ENCODE data around the gene IL9. TPM values are rescaled to one million over a fixed set of nuclear protein-coding genes. Genes with fewer than 3 reads are reported as not detected.

The IL9 gene
- total and polyA plus RNA-seq, 2 experiments from 2014 or later = not detected

GRCh38 chr5:135900276-135900675 is 4.6 kb upstream of the IL9 start:
- Histone ChIP-seq H2AFZ (no peak overlapping the region), H3K9me3 (ENCODE audit: low read depth) (no peaks in the 10 kb centered on the region), H3K9ac (no peak overlapping the region), H3K27me3 (replicated peaks; ENCODE audit: insufficient read depth) (peaks cover 4% of the 10 kb centered on the region; the same call in 1 of the 2 replicates), H3K79me2 (ENCODE audit: insufficient read depth) (no peaks in the 10 kb centered on the region), H3K36me3 (ENCODE audit: low read depth) (no peaks in the 10 kb centered on the region), H3K4me1 (ENCODE audit: insufficient read depth) (no peaks in the 10 kb centered on the region), H3K4me3 (no peak overlapping the region), H3K4me2 (ENCODE audit: unreplicated experiment) (no peak overlapping the region), H3K9me2 (ENCODE audit: insufficient read depth) (no peaks in the 10 kb centered on the region), H4K20me1 (ENCODE audit: insufficient read depth) (no peaks in the 10 kb centered on the region), H3K27ac (no peak overlapping the region), H3F3A (ENCODE audit: insufficient read depth) (no peaks in the 10 kb centered on the region)
- 68 to 71% methylated on average over 3 of the region's 3 CpGs for WGBS, 2 experiments (ENCODE audit: low coverage in 1 of 2, low lambda C conversion rate in 2 of 2, missing lambda C conversion rate in 2 of 2)
- in situ Hi-C loops (cut with MboI) = no loop called here
- DNase-seq = no peak
- TF ChIP-seq EZH2phosphoT487 (IDR thresholded peaks at IDR 0.05; ENCODE audit: insufficient read depth, low read depth) = no peak
- no peak for TF ChIP-seq EZH2 (IDR thresholded peaks at IDR 0.05; ENCODE audit: insufficient read depth, poor library complexity, severe bottlenecking)

GRCh38 chr5:135898651-135899050 is 3.0 kb upstream of the IL9 start:
- Histone ChIP-seq H3K4me1 (ENCODE audit: insufficient read depth) (no peaks in the 10 kb centered on the region), H3K27ac (no peak overlapping the region), H3K36me3 (ENCODE audit: low read depth) (no peaks in the 10 kb centered on the region), H3F3A (ENCODE audit: insufficient read depth) (no peaks in the 10 kb centered on the region), H2AFZ (no peak overlapping the region), H3K4me3 (no peak overlapping the region), H3K9me2 (ENCODE audit: insufficient read depth) (no peaks in the 10 kb centered on the region), H4K20me1 (ENCODE audit: insufficient read depth) (no peaks in the 10 kb centered on the region), H3K9ac (no peak overlapping the region), H3K27me3 (replicated peaks; ENCODE audit: insufficient read depth) (peaks cover 4% of the 10 kb centered on the region; the same call in 1 of the 2 replicates), H3K79me2 (ENCODE audit: insufficient read depth) (no peaks in the 10 kb centered on the region), H3K9me3 (ENCODE audit: low read depth) (no peaks in the 10 kb centered on the region), H3K4me2 (ENCODE audit: unreplicated experiment) (no peak overlapping the region)
- no peak for DNase-seq
- in situ Hi-C loops (cut with MboI) = loop anchor here (10.0 to 25.0 kb wide), 2 partner anchors 186 to 864 kb away; no protein-coding TSS in a partner anchor
- 63 to 64% methylated on average over 6 of the region's 6 CpGs for WGBS, 2 experiments (ENCODE audit: low coverage in 1 of 2, low lambda C conversion rate in 2 of 2, missing lambda C conversion rate in 2 of 2)
- TF ChIP-seq EZH2 (IDR thresholded peaks at IDR 0.05; ENCODE audit: insufficient read depth, poor library complexity, severe bottlenecking) (no peak), EZH2phosphoT487 (IDR thresholded peaks at IDR 0.05; ENCODE audit: insufficient read depth, low read depth) (no peak)

GRCh38 chr5:135894789-135895188 is 852 bp downstream of the IL9 start:
- no peak overlapping the region for H3K4me3 ChIP-seq
- no peak overlapping the region for H3K4me2 ChIP-seq (ENCODE audit: unreplicated experiment)
- in situ Hi-C loops (cut with MboI) = loop anchor here (10.0 to 25.0 kb wide), 2 partner anchors 190 to 868 kb away; no protein-coding TSS in a partner anchor
- H3K9me2 ChIP-seq (ENCODE audit: insufficient read depth) = no peaks in the 10 kb centered on the region
- H4K20me1 ChIP-seq (ENCODE audit: insufficient read depth) = no peaks in the 10 kb centered on the region
- H3K27ac ChIP-seq = no peak overlapping the region
- no peak for DNase-seq
- peaks cover 4% of the 10 kb centered on the region; the same call in 1 of the 2 replicates for H3K27me3 ChIP-seq (replicated peaks; ENCODE audit: insufficient read depth)
- H3F3A ChIP-seq (ENCODE audit: insufficient read depth) = no peaks in the 10 kb centered on the region
- H3K9me3 ChIP-seq (ENCODE audit: low read depth) = no peaks in the 10 kb centered on the region
- TF ChIP-seq EZH2phosphoT487 (IDR thresholded peaks at IDR 0.05; ENCODE audit: insufficient read depth, low read depth) (no peak), EZH2 (IDR thresholded peaks at IDR 0.05; ENCODE audit: insufficient read depth, poor library complexity, severe bottlenecking) (no peak)
- no peak overlapping the region for H3K9ac ChIP-seq
- H3K36me3 ChIP-seq (ENCODE audit: low read depth) = no peaks in the 10 kb centered on the region
- H3K4me1 ChIP-seq (ENCODE audit: insufficient read depth) = no peaks in the 10 kb centered on the region
- no peak overlapping the region for H2AFZ ChIP-seq
- 96 to 100% methylated on average over 2 of the region's 2 CpGs for WGBS, 2 experiments (ENCODE audit: low coverage in 1 of 2, low lambda C conversion rate in 2 of 2, missing lambda C conversion rate in 2 of 2)
- no peaks in the 10 kb centered on the region for H3K79me2 ChIP-seq (ENCODE audit: insufficient read depth)

GRCh38 chr5:135894276-135894675 is 1.4 kb downstream of the IL9 start:
- Histone ChIP-seq H3K27me3 (replicated peaks; ENCODE audit: insufficient read depth) (peaks cover 4% of the 10 kb centered on the region; the same call in 1 of the 2 replicates), H3K9ac (no peak overlapping the region), H3K9me2 (ENCODE audit: insufficient read depth) (no peaks in the 10 kb centered on the region), H3K4me1 (ENCODE audit: insufficient read depth) (no peaks in the 10 kb centered on the region), H3K36me3 (ENCODE audit: low read depth) (no peaks in the 10 kb centered on the region), H4K20me1 (ENCODE audit: insufficient read depth) (no peaks in the 10 kb centered on the region), H3K79me2 (ENCODE audit: insufficient read depth) (no peaks in the 10 kb centered on the region), H3K27ac (no peak overlapping the region), H3F3A (ENCODE audit: insufficient read depth) (no peaks in the 10 kb centered on the region), H2AFZ (no peak overlapping the region), H3K9me3 (ENCODE audit: low read depth) (no peaks in the 10 kb centered on the region), H3K4me2 (ENCODE audit: unreplicated experiment) (no peak overlapping the region), H3K4me3 (no peak overlapping the region)
- in situ Hi-C loops (cut with MboI) = loop anchor here (10.0 to 25.0 kb wide), 2 partner anchors 191 to 868 kb away; no protein-coding TSS in a partner anchor
- 41 to 46% methylated on average over 8 of the region's 8 CpGs for WGBS, 2 experiments (ENCODE audit: low coverage in 1 of 2, low lambda C conversion rate in 2 of 2, missing lambda C conversion rate in 2 of 2)
- TF ChIP-seq EZH2 (IDR thresholded peaks at IDR 0.05; ENCODE audit: insufficient read depth, poor library complexity, severe bottlenecking) = no peak
- TF ChIP-seq EZH2phosphoT487 (IDR thresholded peaks at IDR 0.05; ENCODE audit: insufficient read depth, low read depth) = no peak
- no peak for DNase-seq

- no peaks in the 10 kb centered on the region for H4K20me1 ChIP-seq (ENCODE audit: insufficient read depth)
- H3K9me2 ChIP-seq (ENCODE audit: insufficient read depth) = no peaks in the 10 kb centered on the region
- H3K27ac ChIP-seq = no peak overlapping the region
- no peaks in the 10 kb centered on the region for H3F3A ChIP-seq (ENCODE audit: insufficient read depth)
- 0 out of 2 replicates have a peak, but pooled peaks cover 6% of the 10 kb centered on the region for H3K4me1 ChIP-seq (ENCODE audit: insufficient read depth)
- no peaks in the 10 kb centered on the region for H3K79me2 ChIP-seq (ENCODE audit: insufficient read depth)
- no peak overlapping the region for H3K4me3 ChIP-seq
- DNase-seq = no peak
- H3K27me3 ChIP-seq (replicated peaks; ENCODE audit: insufficient read depth) = no peaks in the 10 kb centered on the region
- H3K9ac ChIP-seq = no peak overlapping the region
- H3K4me2 ChIP-seq (ENCODE audit: unreplicated experiment) = no peak overlapping the region
- H2AFZ ChIP-seq = no peak overlapping the region
- in situ Hi-C loops (cut with MboI) = loop anchor here (10.0 to 25.0 kb wide), 2 partner anchors 193 to 871 kb away; no protein-coding TSS in a partner anchor
- TF ChIP-seq EZH2 (IDR thresholded peaks at IDR 0.05; ENCODE audit: insufficient read depth, poor library complexity, severe bottlenecking) (no peak), EZH2phosphoT487 (IDR thresholded peaks at IDR 0.05; ENCODE audit: insufficient read depth, low read depth) (no peak)
- H3K36me3 ChIP-seq (ENCODE audit: low read depth) = no peaks in the 10 kb centered on the region
- H3K9me3 ChIP-seq (ENCODE audit: low read depth) = no peaks in the 10 kb centered on the region
Measured at GRCh38 chr5:135891791-135892190, 3.9 kb downstream of the IL9 start.

Measured in GM23248 (cell line).